ENCODE measurements around the gene BCL2.

DNA sequence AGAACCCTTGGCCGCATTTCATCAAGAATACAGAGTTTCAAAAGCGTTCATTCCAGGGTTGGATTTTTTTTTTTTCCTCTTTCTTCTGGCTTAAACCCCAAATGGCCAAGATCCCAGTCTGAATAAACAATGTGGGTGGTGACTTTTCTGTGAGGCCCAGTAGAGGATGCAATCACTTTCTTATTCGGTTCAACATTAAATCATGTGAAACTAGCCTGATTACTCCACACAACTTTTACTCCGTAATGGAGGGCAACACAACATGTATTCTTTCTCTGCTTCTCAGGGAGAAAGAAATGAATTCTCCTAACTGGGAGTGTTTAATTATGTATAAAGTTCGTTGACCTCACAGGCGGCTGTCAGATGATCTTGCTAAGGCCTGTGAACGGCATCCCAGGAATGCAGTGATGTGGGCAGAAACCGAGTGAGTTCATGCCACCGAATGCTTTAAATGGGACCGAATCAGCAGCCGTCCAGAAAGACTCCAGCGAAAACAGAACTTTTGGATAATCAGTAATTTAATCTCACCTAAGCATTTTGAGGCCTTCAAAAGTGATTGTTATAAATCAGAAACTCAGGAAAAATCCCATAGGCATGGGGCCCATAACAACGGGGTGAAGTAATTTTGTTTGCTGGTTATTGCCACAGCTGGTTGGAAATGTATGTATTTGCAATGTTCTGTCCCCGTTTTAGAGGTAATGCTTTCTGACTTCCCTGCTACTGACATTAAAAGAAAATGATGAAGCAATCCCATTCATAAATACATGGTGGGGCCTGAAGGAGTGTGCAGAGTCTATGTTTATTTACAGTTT is 81.5 kb downstream of the BCL2 start:
- TF ChIP-seq POLR2AphosphoS5 (IDR thresholded peaks at IDR 0.05; ENCODE audit: insufficient read depth in 1 of 2, low read depth in 1 of 2) (peak; percentile 39 to 79), CTCF (IDR thresholded peaks at IDR 0.05) (no peak), POLR2A (IDR thresholded peaks at IDR 0.05) (no peak)
